ENCODE measurements around the gene SLC19A1.

SLC19A1 gene

DNA sequence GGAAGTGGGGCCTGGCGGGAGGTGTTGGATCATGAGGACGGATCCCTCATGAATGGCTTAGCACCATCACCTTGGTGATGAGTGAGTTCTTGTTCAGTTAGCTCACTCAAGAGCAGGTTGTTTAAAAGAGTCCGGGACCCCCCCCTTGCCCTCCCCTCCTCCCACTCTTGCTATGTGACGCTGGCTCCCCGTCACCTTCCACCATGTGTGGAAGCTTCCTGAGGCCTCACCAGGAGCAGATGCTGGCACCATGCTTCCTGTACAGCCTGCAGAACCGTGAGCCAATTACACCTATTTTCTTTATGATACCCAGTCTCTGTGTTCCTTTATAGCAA lies 3.0 kb upstream of the SLC19A1 start:
- DNase-seq (ENCODE audit: low read depth in 3 of 3, low spot score in 1 of 3) = no peak

DNA sequence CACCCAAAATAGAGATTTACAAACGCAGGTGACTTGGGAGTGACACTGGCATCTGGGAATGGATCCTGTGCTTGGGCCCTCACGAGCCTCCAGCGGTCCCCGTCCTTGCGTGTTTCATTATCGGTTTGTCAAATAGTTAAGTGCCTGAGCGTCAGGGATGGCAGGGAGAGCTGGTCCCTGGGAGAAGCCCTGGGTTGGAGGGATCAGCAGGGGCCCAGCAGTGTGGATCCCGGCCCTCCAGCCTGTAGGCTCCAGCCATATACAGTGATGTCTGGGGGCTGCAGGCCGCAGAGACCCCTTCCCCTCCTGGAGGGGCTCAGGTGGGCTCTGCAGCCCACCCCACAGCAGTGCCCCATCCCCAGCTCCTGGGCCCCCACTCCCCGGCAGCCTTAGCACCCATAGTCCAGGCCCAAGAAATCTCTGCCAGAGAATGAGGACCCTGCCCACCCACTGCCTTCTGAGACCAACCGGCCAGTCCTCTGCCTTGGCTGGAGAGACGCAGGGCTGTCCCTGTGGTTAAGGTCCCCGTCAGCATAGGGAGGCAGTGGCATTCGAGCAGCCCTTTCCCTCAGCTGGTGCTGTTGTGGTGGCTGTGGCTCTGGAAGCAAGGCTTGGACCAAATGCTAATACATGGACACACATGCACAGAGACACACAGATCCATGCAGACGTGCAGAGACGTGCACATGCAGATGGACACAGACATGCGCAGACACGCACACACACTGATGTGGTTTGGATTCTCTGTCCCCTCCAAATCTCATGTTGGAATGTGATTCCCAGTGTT lies 2.4 kb upstream of the SLC19A1 start:
- no peak for DNase-seq (ENCODE audit: low read depth in 3 of 3, low spot score in 1 of 3)

DNA sequence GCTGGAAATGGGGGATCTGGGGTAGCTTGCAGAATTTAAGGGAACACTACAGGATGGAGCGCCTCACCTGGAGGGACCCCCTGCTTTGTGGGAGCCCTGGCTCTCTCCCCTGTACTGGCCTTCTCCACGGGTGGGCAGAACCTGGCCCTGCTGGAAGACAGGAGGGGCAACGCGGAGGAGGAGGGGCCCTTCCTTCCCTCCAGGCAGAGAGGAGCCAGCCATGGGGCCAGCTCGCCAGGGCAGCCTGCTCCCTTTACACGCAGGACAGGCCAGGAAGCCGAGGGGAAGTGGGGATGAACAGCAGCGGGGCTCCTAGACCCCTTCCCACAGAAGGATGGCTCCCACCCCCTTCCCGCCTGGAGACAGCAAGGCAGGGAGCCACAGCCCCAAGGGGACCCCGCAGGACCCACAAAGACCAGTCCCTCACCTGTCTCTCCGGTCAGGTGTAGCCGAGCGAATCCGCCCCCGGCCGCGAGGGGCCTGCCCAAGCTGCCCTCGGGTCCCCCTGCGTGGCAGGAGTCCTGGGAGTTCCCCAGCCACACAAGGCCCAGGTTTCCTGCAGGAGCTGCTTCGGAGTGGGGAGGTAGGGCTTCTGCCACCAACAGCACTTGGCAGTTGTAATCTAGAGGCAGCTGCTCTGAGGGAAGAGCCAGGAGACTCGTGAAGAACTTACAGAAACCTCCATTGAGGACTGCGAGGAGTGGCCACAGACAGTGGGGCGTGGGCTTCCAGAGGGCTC lies 1.6 kb upstream of the SLC19A1 start:
- no peak for DNase-seq (ENCODE audit: low read depth in 3 of 3, low spot score in 1 of 3)

DNA sequence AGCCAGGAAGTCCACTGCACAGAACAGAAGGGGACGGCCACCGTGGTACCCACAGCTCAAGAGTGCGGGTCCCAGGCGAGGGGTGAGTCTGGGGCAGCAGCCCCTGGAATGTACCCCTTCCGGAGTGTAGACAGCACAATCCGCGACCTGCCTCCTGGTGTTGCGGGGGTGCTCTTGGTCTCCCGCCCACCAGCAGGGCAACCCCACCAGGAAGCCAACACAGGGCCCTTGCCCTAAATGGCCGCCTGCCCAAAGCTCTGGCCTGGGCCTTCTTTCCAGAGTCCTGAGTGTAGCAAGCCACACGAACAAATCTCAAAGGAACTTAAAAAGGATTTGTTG lies 1.1 kb upstream of the SLC19A1 start:
- no peak for DNase-seq (ENCODE audit: low read depth in 3 of 3, low spot score in 1 of 3)

DNA sequence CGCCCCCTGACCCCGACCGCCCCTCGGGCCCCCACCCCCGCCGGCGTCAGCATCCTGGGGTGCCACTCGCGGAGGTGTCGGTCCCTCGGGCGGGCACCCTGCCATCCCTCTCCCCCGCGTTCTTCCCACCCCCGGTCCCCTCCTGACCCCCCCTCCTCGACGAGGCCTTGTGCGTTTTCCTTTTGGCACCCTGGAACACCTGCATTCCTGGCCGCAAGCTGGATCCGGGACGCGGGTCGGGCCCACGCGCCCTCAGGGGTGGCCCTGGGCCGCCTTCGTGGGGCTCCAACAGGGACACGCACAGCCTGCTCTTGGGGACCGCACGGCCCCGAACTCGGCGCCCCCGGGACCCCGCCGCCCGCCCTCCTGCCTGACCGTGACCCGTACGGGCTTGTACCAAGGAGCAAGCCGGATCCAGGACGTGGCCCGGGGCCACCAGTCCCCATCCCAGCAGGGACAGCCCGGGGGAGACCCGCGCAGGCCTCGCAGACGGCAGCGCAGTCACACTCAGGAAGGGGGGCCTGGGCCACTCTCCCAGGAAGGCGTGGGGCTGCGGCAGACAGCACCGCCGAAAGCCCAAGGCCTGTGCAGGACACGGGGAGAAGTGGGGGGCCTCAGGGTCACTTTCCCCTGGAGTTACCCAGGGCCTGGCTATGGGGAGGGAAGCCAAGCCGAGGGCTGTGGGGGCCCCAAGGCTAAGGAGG lies 579 bp upstream of the SLC19A1 start:
- DNase-seq (ENCODE audit: low read depth in 3 of 3, low spot score in 1 of 3) = no peak

DNA sequence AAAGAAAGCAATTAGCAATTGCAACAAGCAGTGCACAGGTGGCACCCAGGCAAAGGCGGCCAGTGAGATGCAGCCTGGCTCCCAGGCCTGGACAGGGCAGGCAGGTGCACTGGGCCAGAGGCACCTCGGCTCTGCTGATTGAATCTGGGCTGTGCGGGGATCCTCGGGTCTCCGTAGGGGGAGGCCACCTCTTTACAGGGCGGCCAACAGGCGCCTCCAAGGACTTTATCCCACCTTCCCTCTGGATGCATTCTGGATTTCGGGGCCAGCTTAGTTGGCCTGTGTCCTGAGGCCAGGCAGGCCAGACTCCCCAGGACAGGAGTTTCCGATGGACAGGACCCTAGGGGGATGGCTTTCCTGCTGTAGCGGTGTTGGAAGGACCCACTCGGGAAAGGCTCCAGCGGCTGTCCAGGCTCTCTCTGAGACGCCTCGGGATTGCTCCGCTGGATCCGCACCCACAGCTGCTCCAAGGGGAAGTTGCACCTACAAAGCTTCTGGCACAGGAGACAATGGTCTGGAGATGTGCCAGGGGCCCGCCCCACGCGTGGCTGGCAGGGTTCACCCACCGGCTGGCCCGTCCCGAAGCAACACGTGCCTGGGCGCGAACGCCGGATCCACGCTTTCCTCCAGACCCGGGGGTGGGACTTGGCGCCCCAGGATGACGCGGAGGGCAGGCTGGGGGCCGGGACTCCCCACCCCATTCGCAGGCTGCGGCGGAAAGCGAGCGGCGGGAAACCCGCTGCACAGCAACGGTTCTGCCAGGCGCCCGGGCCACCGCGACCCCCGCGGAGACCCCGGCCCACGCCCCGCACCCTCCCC lies 810 bp downstream of the SLC19A1 start:
- peak; percentile 25 to 71 (median 33) for DNase-seq (ENCODE audit: low read depth in 3 of 3, low spot score in 1 of 3)

DNA sequence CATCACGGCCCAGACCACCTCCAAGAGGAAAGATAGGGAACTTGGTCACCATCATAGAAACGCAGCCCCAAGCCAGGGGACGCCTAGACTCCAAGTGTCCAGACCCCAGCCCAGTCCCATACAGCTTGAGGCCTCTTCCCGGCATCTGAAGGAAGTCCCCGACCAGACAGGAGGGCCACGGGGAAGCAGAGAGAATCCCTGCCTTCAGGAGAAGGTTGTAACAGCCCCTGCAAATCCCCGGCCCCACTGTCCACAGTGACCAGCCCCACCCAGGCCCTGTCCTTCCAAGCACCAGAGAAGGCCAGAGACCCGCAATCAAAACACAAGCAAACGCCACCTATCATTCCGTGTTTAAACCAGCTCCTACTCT lies 1.7 kb downstream of the SLC19A1 start:
- no peak for DNase-seq (ENCODE audit: low read depth in 3 of 3, low spot score in 1 of 3)

DNA sequence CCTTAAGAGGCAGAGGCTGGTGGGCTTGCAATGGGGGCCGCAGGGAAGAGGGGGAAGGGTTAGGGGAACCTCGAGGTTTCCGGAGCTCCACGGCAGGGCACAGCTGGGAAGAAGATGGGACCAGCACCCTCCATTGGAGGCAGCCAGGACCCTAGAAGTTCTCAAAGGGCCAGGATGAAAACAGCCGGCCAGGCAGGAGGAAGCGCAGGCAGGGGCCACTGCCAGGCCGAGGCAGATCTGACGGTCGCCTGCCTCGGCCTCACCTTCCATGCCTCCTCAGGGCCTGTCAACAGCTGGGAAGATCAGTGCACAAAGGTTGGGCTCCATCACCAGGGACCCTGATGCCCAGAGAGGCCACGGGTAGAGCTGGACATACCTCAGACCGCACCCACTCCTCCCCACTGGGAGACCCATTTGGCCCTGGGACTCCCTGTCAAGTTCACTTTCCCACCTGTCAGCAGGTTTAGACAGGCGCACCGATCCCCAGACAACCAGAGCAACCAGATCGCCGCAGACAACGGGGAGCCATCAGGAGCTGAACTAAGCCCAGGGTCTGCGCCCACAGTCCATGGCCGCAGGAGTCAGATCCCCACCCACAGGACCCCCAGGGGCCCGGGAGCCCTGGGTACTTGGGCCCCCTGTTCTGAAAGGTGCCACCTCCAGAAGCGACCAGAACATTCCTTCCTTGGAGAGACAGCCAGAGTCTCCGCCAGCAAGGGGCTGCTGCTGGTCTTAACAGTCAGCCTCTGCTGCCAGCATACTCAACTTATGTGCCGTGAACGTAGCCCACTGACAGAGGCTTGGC lies 2.2 kb downstream of the SLC19A1 start:
- DNase-seq (ENCODE audit: low read depth in 3 of 3, low spot score in 1 of 3) = no peak

DNA sequence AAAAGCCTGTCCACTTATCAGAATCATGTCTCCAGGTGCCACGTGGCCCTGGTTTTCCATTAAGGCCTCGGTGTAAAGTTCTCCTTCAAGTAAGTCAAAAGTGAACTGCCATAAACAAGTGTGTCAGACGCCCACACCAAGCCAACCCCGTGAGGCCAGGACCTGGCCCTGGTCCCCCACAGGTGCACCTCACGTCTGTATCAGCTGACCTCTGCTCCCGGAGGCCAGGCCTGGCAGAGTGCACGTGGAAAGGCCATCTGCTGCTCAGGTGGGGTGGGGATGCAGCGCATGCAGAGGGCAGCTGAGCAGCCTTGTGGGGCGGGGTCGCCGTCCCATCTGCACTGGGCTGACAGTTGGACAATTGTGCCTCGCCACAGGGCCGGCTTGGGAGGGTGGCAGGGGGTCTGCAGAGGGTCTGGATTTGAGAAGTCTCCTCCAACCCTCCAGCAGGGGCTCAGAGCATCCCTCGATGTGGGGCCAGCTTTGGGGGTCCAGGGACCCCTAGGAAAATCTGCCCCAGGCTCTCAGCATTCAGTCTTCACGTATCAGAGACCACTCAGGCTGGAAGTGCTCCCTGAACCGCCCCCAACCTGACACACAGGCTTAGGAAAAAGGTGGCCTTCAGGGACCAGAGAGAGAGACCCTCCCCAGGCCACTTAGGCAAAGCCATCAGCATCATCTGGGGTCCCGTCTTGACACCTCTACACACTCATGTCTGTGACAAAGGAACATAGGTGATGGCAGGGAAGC lies 3.0 kb downstream of the SLC19A1 start:
- no peak for DNase-seq (ENCODE audit: low read depth in 3 of 3, low spot score in 1 of 3)

DNA sequence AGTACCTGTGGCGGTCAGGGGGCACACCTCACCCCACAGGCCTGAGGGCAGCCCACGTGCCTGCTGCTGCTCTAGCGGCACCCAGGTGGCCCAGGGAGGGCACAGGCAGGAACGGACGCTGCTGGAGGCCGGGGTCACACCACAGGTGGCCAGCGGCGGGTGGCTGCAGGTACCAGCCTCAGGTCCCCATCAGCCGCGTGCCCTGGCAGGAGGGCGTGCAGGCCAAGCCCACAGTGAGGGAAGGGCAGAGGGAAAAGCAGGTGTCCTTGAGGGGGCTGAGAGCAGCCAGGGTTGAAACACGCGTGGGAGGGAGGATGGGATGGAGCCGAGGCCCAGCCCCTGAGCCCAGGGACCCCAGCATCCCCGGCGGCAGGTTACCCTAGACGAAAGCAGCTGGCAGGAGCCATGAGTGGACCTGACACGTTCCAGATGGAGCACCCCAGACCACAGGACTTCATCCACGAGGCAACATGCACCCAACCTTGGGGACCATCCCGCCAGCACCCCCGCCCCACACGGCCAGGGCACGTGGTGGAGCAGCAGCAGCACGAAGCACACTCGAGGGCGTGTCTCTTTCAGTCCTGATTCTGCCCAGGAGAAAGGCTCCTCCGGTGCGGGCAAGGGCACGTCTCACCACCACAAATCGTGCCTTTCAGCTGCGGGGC lies 3.7 kb downstream of the SLC19A1 start:
- no peak for DNase-seq (ENCODE audit: low read depth in 3 of 3, low spot score in 1 of 3)

DNA sequence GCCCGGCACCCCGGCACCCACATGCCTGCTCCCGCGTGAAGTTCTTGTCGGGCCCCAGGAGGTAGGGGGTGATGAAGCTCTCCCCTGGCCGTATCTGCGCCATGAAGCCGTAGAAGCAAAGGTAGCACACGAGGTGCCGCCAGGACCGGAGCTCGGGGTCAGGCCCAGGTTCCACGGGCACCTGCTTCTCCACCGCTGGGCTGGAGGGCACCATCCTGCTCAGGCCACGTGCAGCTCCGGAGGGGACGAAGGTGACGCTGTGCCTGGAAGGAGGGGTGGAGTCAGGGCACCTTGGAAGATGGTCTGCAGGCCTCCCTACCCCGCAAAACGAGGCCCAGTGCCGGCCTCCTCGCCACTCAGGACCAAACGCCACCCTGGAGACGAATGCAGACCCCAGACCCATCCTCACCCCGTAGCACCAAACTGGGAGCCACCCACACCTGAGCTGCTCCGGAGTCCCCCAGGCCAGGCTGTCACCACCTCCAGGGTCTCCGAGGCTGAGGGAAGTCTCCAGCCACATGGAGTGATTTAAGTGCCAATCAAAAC lies 4.4 kb downstream of the SLC19A1 start:
- no peak for DNase-seq (ENCODE audit: low read depth in 3 of 3, low spot score in 1 of 3)

DNA sequence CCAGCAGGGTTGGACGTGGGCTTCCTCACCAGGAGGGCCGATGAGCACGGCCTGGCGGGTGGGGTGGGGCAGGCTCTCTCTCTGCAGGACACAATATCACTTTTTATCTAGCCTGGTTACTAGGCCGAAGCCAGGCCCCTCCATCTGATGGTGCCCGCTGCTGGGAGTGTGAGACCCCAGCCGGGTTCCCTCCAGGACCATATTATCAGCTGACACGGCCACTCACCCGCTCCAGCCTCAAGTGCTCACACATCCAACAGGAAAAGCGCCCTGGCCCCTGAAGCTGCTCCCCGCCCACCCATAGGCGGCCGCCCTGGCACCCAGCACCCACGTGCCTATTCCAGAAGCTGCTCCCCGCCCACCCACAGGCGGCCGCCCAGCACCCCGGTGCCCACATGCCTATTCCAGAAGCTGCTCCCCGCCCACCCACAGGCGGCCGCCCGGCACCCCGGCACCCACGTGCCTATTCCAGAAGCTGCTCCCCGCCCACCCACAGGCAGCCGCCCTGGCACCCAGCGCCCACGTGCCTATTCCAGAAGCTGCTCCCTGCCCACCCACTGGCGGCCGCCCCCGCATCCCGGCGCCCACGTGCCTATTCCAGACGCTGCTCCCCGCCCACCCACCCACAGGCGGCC lies 5.0 kb downstream of the SLC19A1 start:
- no peak for DNase-seq (ENCODE audit: low read depth in 3 of 3, low spot score in 1 of 3)

DNA sequence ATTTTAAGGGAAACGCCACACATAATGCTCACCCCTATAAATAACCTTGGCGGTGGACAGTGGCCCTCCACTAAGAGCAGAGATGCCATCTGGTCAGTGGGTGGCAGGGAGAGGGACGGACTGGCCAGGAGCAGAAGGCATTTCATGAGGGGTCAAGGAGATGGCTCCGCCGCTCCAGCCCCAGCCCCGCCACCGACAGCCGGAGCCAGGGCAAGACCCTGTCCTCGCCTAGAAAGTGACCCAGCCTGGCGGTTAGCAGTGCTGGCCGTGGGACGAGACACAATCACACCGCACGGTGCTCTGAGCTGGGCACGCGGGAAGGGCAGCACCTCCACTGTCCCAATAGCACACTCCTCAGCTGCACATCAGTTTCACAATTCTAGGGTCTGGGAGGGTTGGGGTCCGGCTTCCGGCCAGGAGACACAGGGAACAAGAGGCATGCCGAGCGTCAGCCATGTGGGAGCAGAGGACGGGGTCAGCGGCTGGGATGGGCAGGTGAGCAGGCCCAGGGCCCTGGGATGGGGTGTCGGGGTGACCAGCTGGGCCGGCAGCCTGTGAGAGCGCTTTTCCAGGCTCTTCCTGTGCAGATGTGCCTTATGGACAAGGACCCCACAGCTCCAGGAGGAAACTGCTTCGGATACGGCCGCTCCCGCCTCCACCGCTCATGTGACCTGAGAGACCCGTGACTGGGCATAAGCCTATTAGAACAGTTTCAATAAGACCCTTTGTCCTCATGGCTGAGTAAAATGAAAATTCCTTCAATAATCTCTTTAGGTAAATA lies 5.7 kb downstream of the SLC19A1 start:
- no peak for DNase-seq (ENCODE audit: low read depth in 3 of 3, low spot score in 1 of 3)

DNA sequence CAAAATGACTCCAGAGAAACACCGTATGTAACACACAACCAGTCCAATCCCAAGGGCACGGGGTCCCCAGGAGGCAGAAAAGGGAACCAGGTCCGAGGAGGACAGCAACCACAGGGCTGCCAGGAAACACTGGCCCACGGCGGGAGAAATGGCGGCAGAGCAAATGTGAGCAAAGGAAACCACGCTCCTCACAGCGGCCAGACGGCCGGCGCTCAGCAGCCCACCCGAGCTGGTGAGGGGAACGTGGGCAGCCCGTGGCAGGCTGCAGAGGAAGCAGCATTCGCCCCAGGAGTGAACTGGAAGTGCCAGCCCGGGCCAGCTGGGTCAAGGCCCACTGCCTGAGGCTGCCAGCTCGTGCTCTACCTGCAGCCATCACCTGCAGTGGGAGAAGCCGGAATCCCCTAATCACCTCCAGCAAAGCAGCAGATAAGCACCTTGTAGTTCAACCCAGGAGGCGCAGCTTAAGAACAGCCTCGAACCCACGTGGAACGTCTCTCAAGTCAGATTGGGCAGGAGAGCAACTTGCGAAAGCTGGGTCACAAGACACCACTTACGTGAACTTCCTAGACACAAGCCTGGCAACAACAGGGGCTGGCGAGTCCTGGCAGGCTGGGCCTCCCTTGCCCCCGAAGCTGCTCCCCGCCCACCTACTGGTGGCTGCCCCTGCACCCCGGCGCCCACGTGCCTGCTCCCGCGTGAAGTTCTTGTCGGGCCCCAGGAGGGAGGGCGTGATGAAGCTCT lies 6.7 kb downstream of the SLC19A1 start:
- DNase-seq (ENCODE audit: low read depth in 3 of 3, low spot score in 1 of 3) = no peak

DNA sequence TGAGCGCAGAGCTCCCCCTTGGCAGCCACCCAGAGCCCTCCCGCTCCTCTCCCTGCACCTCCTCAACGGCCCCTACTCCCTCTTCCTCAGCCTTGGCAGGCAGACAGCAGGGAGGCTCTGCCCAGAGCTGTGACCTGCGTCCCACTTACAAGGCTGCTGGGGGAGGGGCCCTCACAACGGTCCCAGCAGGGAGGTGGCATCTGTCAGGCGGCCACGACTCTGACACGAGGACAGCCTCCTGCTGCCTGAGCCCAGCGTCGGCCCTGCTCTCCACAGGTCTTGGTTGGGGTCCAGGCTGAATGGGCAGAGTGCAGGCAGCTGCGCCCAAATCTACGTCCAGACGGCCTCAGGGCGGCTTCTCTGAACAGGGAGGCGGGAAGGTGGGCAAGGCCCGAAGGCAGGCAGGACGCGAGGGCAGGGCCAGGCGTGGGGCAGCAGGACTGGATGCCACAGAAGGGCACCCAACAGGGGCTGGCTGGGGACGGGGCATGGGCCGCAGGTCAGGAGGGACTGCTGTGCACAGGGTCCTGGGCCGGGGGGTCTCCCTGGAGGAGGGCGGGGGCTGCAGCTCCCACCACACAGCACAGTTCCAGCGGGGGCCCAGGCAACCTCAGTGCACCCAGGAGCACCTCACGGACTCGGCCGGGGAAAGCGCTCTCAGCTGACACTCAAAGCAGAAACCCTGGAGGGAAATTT lies 7.5 kb downstream of the SLC19A1 start:
- DNase-seq (ENCODE audit: low read depth in 3 of 3, low spot score in 1 of 3) = no peak

DNA sequence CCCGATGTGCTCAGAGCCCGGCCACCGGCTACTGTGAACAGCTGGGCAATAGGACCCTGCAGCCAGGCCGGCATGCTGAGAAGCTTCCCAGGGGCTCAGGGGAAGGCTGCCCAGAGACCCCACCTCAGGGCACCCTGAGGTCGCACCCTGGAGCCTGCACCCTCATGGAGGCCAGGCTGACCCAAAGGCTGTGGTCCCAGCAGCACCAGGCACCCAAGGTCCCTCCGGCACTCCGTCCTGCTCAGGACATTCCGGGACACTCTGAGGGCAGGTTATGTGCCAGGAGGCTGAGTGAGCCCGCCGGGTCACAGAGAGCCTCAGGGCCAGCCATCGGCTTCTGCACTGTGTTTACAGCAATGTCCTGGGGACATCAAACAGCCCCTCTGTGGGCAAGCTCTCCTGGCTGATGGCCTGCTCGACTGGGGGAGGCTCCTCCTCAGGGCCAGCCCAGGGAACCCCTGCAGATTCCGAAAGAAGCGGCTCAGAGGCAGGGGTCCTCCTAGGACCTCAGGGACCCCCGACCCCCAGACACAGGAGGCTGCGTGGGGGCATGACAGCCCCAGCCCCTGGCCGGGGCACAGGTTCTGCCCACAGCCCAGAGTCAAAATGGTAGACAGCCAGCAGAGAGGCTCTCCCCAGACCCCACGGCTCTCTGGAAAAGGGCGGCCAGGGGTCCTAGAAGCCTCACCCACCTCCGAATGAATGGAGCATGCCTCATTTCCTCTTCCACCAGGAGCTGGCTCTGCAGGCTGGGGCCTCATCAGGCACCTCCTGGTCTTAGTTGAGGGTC lies 8.2 kb downstream of the SLC19A1 start:
- no peak for DNase-seq (ENCODE audit: low read depth in 3 of 3, low spot score in 1 of 3)
